Thoracic aorta (tissue), 2 donors: Measurements from ENCODE around the gene NEDD9. TPM values are rescaled to one million over a fixed set of nuclear protein-coding genes. Genes with fewer than 3 reads are reported as not detected.

ENCODE experiments used
- ATAC-seq: fragments of 150-250 bp; one replicate; pipeline ENCODE4 v1.8.0; 2017; ENCODE audit warnings: low read depth; ENCODE audit not compliant: insufficient number of reproducible peaks, low FRiP score
- DNase-seq: peaks from one replicate; pipeline ENCODE4 v3.0.0-alpha.2; 2020; ENCODE audit warnings: low spot score
- H3K27ac ChIP-seq, 2 donors: fragments of 200-600 bp; sonication (generic); 1 replicate in 1 of 2; 2 replicates in 1 of 2; pipeline ENCODE4 v1.5.1; 2016; ENCODE audit warnings: mild to moderate bottlenecking in 2 of 2, moderate library complexity in 2 of 2
- H3K27me3 ChIP-seq: fragments of 200-600 bp; sonication (generic); replicated peaks from 2 replicates; pipeline ENCODE4 v1.6.0; 2016; ENCODE audit warnings: mild to moderate bottlenecking; ENCODE audit not compliant: insufficient read depth
- H3K36me3 ChIP-seq: fragments of 200-600 bp; sonication (generic); one replicate; pipeline ENCODE4 v1.5.1; 2016
- H3K4me1 ChIP-seq, 2 donors: fragments of 200-600 bp; sonication (generic); 1 replicate in 1 of 2; 2 replicates in 1 of 2; pipeline versions ENCODE4 v1.5.1 to v1.6.0; 2016; ENCODE audit warnings: low read depth in 2 of 2, mild to moderate bottlenecking in 1 of 2; ENCODE audit not compliant: control insufficient read depth in 1 of 2
- H3K4me3 ChIP-seq: fragments of 200-600 bp; sonication (generic); 2 replicates; pipeline ENCODE4 v1.5.1; 2016; ENCODE audit warnings: mild to moderate bottlenecking
- H3K9me3 ChIP-seq: fragments of 200-600 bp; sonication (generic); 2 replicates; pipeline ENCODE4 v1.5.1; 2016
- total RNA-seq, 2 donors: library from RNA; depleted of rRNA; stranded (reverse); fragments of >200 nt; gene quantifications; one replicate each; pipeline versions ENCODE4 v1.1.0 to v1.2.3, GENCODE V29; 2016
- TF ChIP-seq, protein P1 (sequence below): fragments of 200-600 bp; sonication (generic); IDR thresholded peaks from one replicate; pipeline ENCODE4 v1.5.1; 2019; ENCODE audit warnings: antibody characterized with exemption

Gene NEDD9
- total RNA-seq, 2 donors from 2014 or later: 122 to 181 TPM

DNA sequence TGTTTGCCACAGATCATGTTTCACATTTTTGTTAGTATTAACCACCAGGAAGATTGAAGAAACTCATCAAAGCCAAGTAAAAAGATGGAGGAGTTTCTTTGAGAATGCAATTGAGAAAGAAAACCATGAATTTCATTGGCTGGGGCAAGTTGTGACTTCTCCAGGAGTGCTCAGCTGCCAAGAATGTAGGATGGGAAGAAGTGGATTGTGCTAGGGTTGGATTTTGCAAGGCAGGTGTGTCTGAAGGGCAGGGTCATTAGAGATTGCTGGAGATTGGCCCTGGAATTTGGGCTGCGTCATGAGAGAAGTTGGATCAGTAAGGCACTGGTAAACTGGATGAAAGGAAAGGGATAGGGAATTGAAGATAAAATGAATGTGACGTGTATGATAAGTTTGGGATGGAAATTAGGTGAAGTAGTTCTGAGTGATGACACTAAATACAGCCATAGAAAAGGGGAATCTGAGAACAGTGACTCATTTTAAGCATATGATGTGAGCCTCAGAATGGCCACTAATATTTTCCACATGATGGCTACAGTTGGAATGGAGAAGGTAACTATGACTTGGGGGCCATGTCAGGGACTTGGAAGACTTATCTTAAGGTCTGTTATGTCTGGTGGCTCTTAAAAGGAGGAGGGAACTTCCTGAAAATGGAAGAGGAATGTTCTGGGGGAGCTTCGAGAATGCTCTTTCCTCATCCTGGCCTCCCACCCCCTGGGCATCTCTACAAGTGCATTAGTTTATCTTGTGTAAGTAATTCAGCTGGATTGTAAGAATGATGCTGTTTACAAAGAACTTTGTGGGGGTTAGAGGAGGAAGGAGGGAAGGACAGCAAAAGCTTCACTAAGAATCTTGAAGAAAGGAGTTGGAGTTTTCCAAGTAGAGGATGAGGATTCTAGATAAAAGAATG, 93.2 kb downstream of the NEDD9 start:
- no peak for DNase-seq
- Histone ChIP-seq H3K27me3 (no peaks in the 10 kb centered on the region), H3K9me3 (no peaks in the 10 kb centered on the region), H3K4me3 (no peak overlapping the region), H3K36me3 (peaks cover 8% of the 10 kb centered on the region), H3K4me1 (no peaks in the 10 kb centered on the region), H3K27ac (no peak overlapping the region)
- TF ChIP-seq, protein P1, sequence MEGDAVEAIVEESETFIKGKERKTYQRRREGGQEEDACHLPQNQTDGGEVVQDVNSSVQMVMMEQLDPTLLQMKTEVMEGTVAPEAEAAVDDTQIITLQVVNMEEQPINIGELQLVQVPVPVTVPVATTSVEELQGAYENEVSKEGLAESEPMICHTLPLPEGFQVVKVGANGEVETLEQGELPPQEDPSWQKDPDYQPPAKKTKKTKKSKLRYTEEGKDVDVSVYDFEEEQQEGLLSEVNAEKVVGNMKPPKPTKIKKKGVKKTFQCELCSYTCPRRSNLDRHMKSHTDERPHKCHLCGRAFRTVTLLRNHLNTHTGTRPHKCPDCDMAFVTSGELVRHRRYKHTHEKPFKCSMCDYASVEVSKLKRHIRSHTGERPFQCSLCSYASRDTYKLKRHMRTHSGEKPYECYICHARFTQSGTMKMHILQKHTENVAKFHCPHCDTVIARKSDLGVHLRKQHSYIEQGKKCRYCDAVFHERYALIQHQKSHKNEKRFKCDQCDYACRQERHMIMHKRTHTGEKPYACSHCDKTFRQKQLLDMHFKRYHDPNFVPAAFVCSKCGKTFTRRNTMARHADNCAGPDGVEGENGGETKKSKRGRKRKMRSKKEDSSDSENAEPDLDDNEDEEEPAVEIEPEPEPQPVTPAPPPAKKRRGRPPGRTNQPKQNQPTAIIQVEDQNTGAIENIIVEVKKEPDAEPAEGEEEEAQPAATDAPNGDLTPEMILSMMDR: no peak
- ATAC-seq: no peak

GRCh38 chr6:11136809-11137208, 95.7 kb downstream of the NEDD9 start:
- H3K4me1 ChIP-seq: peaks cover 0 to 3% of the 10 kb centered on the region in 2 donors
- H3K4me3 ChIP-seq: no peak overlapping the region
- H3K27ac ChIP-seq: no peak overlapping the region
- ATAC-seq: no peak
- H3K27me3 ChIP-seq: no peaks in the 10 kb centered on the region
- peaks cover 8% of the 10 kb centered on the region for H3K36me3 ChIP-seq
- DNase-seq: no peak
- no peaks in the 10 kb centered on the region for H3K9me3 ChIP-seq
- TF ChIP-seq, protein P1: no peak

Other genes starting within 250 kb of the NEDD9 start
- under 1 TPM; 0.41 to 0.78 TPM for gene ELOVL2, start 188.4 kb downstream of the NEDD9 start, total RNA-seq
- gene SMIM13, start 138.8 kb downstream of the NEDD9 start, total RNA-seq: 1 to 10 TPM; 7.5 to 8.4 TPM
- not detected for gene ERVFRD-1, start 120.9 kb downstream of the NEDD9 start, total RNA-seq